RWPE1 (cell line): ENCODE measurements around the gene HDGFL3.
"Not testable (repeated sequence)": the region's sequence is repeated elsewhere in the genome, so short reads cannot be mapped to it uniquely, and the experiment has no call there.

ENCODE experiments used
- CTCF ChIA-PET: fragments of 350-600 bp; sonication (Branson Sonifier 250); formaldehyde crosslinking; extraction: SDS; loops from one replicate; lab custom pipeline; 2021; lab: Yijun Ruan, JAX
- POLR2A ChIA-PET: fragments of 400-600 bp; formaldehyde crosslinking; extraction: SDS; loops from one replicate; lab custom pipeline; 2020; ENCODE audit warnings: antibody characterized with exemption; ENCODE audit not compliant: low non-redundant PET; lab: Yijun Ruan, JAX
- DNase-seq: peaks from one replicate; pipeline ENCODE4 v3.0.0; 2012; ENCODE audit warnings: low spot score
- H3K27ac ChIP-seq: fragments of 450-650 bp; 2 replicates; pipeline ENCODE4 v1.5.1; 2017
- TF ChIP-seq, protein P1 (sequence below): fragments of 450-650 bp; conservative IDR thresholded peaks from 2 replicates; pipeline ENCODE4 v1.5.1; 2017; ENCODE audit warnings: low read depth, mild to moderate bottlenecking

The HDGFL3 gene

DNA sequence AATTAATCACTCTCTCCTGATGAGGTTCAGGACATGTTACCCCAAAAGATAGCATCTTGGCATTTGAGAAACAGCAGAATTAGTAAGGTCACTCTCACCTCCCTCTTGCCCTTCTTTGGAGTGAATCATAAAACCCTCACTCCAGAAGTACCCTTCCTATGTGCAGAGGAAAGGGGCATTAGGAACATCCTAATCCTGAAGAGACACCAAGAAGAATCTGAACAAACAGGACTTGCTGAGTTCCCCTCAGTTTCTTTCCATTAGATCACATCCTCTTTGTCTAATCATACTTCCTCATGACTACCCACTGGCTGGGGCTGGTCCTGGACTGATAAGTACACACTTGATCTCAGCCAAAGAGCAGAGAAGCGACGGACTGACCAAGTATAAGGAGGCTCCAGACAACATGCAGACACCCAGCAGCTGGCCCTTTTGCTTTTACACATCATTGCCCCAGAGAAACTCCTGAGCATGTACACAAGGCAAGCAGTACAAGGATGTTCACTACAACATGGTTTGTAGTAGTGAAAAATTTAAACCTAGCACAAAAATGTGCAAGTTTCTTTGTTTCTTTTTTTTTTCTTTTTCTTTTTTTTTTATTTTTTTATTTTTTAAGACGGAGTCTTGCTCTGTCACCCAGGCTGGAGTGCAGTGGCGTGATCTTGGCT lies 115.2 kb downstream of the HDGFL3 start:
- ChIA-PET CTCF (no interaction called here), POLR2A (no interaction called here)
- H3K27ac ChIP-seq: no peak overlapping the region
- DNase-seq: no peak
- TF ChIP-seq, protein P1, sequence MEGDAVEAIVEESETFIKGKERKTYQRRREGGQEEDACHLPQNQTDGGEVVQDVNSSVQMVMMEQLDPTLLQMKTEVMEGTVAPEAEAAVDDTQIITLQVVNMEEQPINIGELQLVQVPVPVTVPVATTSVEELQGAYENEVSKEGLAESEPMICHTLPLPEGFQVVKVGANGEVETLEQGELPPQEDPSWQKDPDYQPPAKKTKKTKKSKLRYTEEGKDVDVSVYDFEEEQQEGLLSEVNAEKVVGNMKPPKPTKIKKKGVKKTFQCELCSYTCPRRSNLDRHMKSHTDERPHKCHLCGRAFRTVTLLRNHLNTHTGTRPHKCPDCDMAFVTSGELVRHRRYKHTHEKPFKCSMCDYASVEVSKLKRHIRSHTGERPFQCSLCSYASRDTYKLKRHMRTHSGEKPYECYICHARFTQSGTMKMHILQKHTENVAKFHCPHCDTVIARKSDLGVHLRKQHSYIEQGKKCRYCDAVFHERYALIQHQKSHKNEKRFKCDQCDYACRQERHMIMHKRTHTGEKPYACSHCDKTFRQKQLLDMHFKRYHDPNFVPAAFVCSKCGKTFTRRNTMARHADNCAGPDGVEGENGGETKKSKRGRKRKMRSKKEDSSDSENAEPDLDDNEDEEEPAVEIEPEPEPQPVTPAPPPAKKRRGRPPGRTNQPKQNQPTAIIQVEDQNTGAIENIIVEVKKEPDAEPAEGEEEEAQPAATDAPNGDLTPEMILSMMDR: no peak

DNA sequence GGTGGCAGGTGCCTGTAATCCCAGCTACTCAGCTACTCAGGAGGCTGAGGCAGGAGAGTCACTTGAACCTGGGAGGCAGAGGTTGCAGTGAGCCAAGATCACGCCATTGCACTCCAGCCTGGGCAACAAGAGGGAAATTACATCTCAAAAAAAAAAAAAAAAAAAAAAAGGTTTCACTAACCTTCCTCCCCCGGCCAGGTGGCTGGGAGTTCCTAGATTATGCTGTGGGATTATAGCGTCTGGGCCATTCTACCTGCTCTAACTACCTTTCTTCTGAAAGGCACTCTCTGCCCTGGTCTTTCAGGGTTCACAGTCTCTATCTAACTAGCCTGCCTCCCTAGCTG lies 115.7 kb downstream of the HDGFL3 start:
- POLR2A ChIA-PET: not testable (repeated sequence)

DNA sequence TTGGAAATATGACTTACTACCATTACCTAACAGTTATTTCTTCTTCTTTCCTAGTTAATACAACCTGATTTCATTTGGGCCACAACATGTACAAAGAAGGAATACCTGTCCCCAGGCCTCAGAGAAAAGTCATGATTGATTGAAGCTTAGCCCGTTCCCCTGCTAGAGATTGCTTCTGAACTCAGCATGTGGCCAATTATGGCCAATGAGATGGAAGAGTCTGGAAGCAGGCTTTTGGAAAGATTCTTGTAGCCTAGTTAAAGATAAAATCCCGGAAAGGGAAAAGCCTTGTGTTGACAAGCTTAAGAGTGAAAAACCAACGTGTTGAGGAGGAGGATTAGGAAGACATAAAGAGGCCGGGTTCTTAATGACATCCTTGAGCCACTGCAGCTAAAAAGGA lies 117.2 kb downstream of the HDGFL3 start:
- POLR2A ChIA-PET: no interaction called here
- H3K27ac ChIP-seq: no peak overlapping the region
- TF ChIP-seq, protein P1: no peak
- CTCF ChIA-PET: no interaction called here
- DNase-seq: no peak

More for the DNA sequence above, 115.7 kb downstream of the HDGFL3 start:
- CTCF ChIA-PET, DNase-seq, H3K27ac ChIP-seq: not testable (repeated sequence)

DNA sequence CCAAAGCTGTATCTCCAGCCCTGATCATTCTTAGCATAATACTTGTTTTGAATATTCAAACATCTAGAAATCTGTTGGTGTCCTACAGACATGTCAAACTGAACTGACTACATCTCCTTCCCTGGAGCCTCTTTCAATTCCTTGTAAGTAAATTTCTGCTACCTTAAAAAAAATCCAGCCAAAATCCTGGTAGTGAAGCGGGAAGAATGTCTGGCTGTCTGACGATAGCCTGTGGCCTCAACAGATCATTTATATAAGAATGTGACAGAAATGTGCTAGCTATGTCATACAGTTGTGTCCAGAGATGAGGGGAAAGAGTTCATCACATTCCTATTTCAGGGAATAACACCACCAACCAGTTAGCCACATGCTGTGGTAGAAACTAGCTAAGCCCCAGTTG lies 118.7 kb downstream of the HDGFL3 start:
- TF ChIP-seq, protein P1: no peak
- CTCF ChIA-PET: no interaction called here
- H3K27ac ChIP-seq: no peak overlapping the region
- POLR2A ChIA-PET: no interaction called here
- no peak for DNase-seq

DNA sequence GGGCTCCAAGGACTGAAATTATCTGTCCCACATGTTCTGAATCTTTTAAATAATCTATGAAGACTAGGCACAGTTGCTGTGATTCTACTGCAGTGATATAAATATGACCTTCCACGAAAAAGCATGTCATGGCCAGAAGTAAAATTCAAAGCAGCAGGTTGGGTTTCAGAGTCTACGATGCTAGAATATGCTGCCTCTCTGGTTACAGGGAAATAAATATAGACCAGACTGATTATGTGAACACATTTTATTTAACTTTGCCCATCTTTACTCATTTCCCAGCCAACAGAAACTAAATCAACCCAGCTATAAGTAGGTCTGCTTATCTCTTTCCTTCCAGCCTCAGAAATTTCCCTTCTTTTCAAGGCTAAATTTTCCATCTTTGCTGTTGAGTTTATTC lies 120.0 kb downstream of the HDGFL3 start:
- H3K27ac ChIP-seq: no peak overlapping the region
- POLR2A ChIA-PET: no interaction called here
- CTCF ChIA-PET: interaction anchor here (0.7 kb wide), 1 partner anchor 12 kb away, joined by 3 read pairs; no protein-coding TSS in a partner anchor
- DNase-seq: no peak
- TF ChIP-seq, protein P1: no peak

DNA sequence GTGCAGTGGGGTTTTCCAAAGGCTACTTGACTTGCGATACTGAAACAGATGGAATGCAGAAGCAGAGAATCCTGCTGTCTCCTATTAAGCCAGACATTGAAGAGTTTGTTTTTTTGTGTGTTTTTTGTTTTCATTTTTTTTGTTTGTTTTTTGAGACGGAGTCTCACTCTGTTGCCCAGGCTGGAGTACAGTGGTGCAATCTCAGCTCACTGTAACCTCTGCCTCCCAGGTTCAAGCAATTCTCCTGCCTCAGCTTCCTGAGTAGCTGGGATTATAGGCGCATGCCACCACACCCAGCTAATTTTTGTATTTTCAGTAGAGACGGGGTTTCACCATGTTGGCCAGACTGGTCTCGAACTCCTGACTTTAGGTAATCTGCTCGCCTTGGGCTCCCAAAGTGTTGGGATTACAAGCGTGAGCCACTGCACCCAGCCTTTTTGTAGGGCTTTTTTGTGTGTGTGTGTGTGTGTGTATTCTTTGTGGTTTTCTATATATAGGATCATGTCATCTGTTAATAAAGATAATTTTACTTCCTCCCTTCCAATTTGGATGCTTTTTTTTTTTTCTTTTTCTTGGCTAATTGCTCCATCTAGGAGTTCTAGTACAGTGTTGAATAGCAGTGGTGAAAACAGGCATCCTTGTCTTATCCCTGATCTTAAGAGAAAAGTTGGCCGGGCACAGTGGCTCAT lies 121.6 kb downstream of the HDGFL3 start:
- H3K27ac ChIP-seq, POLR2A ChIA-PET, DNase-seq: not testable (repeated sequence)
- CTCF ChIA-PET: interaction anchor here (0.5 kb wide), 1 partner anchor 120 kb away, joined by 3 read pairs; no protein-coding TSS in a partner anchor

DNA sequence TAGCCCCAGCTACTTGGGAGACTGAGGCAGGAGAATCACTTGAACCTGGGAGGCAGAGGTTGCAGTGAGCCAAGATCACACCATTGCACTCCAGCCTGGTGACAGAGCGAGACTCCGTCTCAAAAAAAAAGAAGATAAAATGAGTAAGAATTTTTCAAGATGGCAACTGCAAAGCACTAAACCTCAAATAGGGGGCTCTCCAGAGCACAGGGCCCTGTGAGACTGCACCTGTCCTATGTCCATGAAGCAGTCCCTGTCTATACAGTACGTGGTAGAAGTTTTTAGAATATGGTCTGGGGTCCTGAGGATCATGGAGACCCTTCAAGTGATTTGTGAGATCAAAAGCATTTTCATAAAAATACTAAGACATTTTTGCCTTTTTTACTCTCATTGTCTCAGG lies 122.2 kb downstream of the HDGFL3 start:
- DNase-seq, H3K27ac ChIP-seq, POLR2A ChIA-PET, CTCF ChIA-PET: not testable (repeated sequence)

DNA sequence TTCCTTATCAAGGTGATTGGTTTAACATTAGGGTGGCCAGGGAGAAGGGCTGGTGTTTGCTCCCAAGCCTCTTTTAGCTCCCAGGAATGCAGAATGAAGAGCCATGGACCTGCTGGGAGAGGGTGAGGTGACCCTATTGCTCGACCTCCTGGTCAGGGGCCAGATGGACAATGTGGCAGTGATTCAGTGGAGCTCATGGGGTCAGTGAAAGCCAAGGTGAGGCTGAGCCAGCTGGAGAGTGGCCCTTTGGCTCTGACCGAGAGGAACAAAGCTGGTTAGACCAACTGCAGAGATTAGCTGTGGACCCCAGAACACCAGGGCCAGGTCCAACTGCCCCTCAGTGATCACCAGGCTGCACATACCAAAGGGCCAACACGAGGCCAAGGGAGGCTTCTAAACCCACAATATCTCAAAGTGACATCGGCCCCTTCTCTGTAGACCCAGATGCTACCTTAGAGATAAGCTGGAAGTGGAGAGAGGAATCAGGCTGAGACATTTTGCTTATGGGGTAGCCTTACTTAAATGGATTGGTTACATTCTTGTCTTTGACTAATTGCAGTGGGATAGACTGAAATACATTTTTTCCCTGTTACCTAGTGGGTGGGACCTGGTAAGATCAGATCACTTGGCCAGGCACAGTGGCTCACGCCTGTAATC lies 124.8 kb downstream of the HDGFL3 start:
- CTCF ChIA-PET: no interaction called here
- DNase-seq: no peak
- H3K27ac ChIP-seq: no peak overlapping the region
- TF ChIP-seq, protein P1: no peak
- POLR2A ChIA-PET: no interaction called here
